NT2/D1 (cell line): ENCODE data around the gene TMEM86B.

Source experiments
- DNase-seq: peaks from one replicate; pipeline ENCODE4 v3.0.0-alpha.2; 2011; ENCODE audit warnings: low read depth, low spot score
- H3K27me3 ChIP-seq: 2 replicates; pipeline ENCODE4 v1.6.0; 2011; ENCODE audit warnings: mild to moderate bottlenecking; ENCODE audit not compliant: insufficient read length, insufficient read depth
- H3K36me3 ChIP-seq: 2 replicates; pipeline ENCODE4 v1.6.1; 2011; ENCODE audit warnings: mild to moderate bottlenecking, low read length, mixed read lengths; ENCODE audit not compliant: insufficient read depth, insufficient read length
- H3K4me1 ChIP-seq: 2 replicates; pipeline ENCODE4 v1.5.1; 2011; ENCODE audit not compliant: insufficient read depth, insufficient read length
- H3K4me3 ChIP-seq: 2 replicates; pipeline ENCODE4 v1.5.1; 2011; ENCODE audit warnings: low read depth; ENCODE audit not compliant: insufficient read length
- H3K9ac ChIP-seq: 2 replicates; pipeline ENCODE4 v1.6.0; 2011; ENCODE audit warnings: low read depth; ENCODE audit not compliant: insufficient read length
- H3K9me3 ChIP-seq: 2 replicates; pipeline ENCODE4 v1.5.1; 2011; ENCODE audit warnings: mild to moderate bottlenecking, low read length; ENCODE audit not compliant: insufficient read depth
- SUZ12 ChIP-seq: IDR thresholded peaks from 2 replicates; pipeline ENCODE4 v1.6.1; 2011; ENCODE audit not compliant: insufficient read length, insufficient read depth; ENCODE audit errors: extremely low read depth
- YY1 ChIP-seq: IDR thresholded peaks from 2 replicates; pipeline ENCODE4 v1.6.1; 2011; ENCODE audit not compliant: insufficient read length, insufficient read depth
- ZNF274 ChIP-seq: IDR thresholded peaks from 2 replicates; pipeline ENCODE4 v1.6.1; 2011; ENCODE audit warnings: mild to moderate bottlenecking, low read depth, low read length

The TMEM86B gene

GRCh38 chr19:55256562-55257460 is 28.2 kb upstream of the TMEM86B start:
- TF ChIP-seq SUZ12 (no peak), YY1 (no peak), ZNF274 (no peak)
- peak overlapping the region; percentile 17 for H3K9ac ChIP-seq
- no peak for DNase-seq
- peaks cover 4% of the 10 kb centered on the region for H3K4me1 ChIP-seq
- H3K27me3 ChIP-seq, result no peaks in the 10 kb centered on the region
- H3K9me3 ChIP-seq, result no peaks in the 10 kb centered on the region
- peaks cover 41% of the 10 kb centered on the region for H3K36me3 ChIP-seq
- H3K4me3 ChIP-seq, result peak overlapping the region; percentile 91

GRCh38 chr19:55255618-55256423 is 27.3 kb upstream of the TMEM86B start:
- H3K9ac ChIP-seq, result no peak overlapping the region
- H3K4me3 ChIP-seq, result no peak overlapping the region
- no peak for DNase-seq
- peaks cover 4% of the 10 kb centered on the region for H3K4me1 ChIP-seq
- H3K27me3 ChIP-seq, result no peaks in the 10 kb centered on the region
- TF ChIP-seq YY1 (no peak), SUZ12 (no peak), ZNF274 (no peak)
- H3K36me3 ChIP-seq, result peaks cover 48% of the 10 kb centered on the region
- no peaks in the 10 kb centered on the region for H3K9me3 ChIP-seq

- peaks cover 4% of the 10 kb centered on the region for H3K4me1 ChIP-seq
- H3K9ac ChIP-seq, result peak overlapping the region; percentile 36
- peaks cover 57% of the 10 kb centered on the region for H3K36me3 ChIP-seq
- no peaks in the 10 kb centered on the region for H3K27me3 ChIP-seq
- TF ChIP-seq ZNF274, result no peak
- no peak for TF ChIP-seq YY1
- no peak for TF ChIP-seq SUZ12
- H3K9me3 ChIP-seq, result no peaks in the 10 kb centered on the region
- DNase-seq, result no peak
- H3K4me3 ChIP-seq, result no peak overlapping the region
Observed at GRCh38 chr19:55254625-55254977, 26.0 kb upstream of the TMEM86B start.

GRCh38 chr19:55253842-55254624 is 25.5 kb upstream of the TMEM86B start:
- Histone ChIP-seq H3K9me3 (no peaks in the 10 kb centered on the region), H3K36me3 (peaks cover 57% of the 10 kb centered on the region), H3K4me1 (peaks cover 4% of the 10 kb centered on the region), H3K27me3 (no peaks in the 10 kb centered on the region), H3K4me3 (no peak overlapping the region), H3K9ac (peak overlapping the region; percentile 36)
- TF ChIP-seq YY1 (no peak), ZNF274 (no peak), SUZ12 (no peak)
- no peak for DNase-seq

- H3K4me3 ChIP-seq, result no peak overlapping the region
- H3K27me3 ChIP-seq, result no peaks in the 10 kb centered on the region
- peaks cover 4% of the 10 kb centered on the region for H3K4me1 ChIP-seq
- H3K9ac ChIP-seq, result no peak overlapping the region
- DNase-seq, result no peak
- no peaks in the 10 kb centered on the region for H3K9me3 ChIP-seq
- peaks cover 63% of the 10 kb centered on the region for H3K36me3 ChIP-seq
- no peak for TF ChIP-seq YY1
- TF ChIP-seq SUZ12, result no peak
- TF ChIP-seq ZNF274, result no peak
Observed at GRCh38 chr19:55252760-55253663, 24.4 kb upstream of the TMEM86B start.
